ENCODE results near the gene MYO18B. TPM values are rescaled to one million over a fixed set of nuclear protein-coding genes. Genes with fewer than 3 reads are reported as not detected.

MYO18B gene
- polyA plus RNA-seq, 1 donor (not counting 4 experiments of a cell fraction or from before 2014, with no cell fraction given) = not detected

GRCh38 chr22:25797498-25798290, 55.7 kb downstream of the MYO18B start:
- no peak overlapping the region for H3K4me3 ChIP-seq (ENCODE audit: control insufficient read depth in 2 of 3, extremely low read depth in 1 of 3, insufficient read depth in 2 of 3, low read depth in 1 of 3, low read length in 3 of 3)
- H3K27ac ChIP-seq (ENCODE audit: control insufficient read depth, insufficient read depth, low read length) = no peak overlapping the region
- no peaks in the 10 kb centered on the region for H3K9me3 ChIP-seq (ENCODE audit: control insufficient read depth, low read depth, low read length)
- no peaks in the 10 kb centered on the region for H4K20me1 ChIP-seq (ENCODE audit: control insufficient read depth, extremely low read depth, insufficient read depth, low read length)
- no peak overlapping the region for H3K4me2 ChIP-seq (ENCODE audit: control insufficient read depth, extremely low read depth, insufficient read depth, low read depth, low read length)
- H3K27me3 ChIP-seq (ENCODE audit: control insufficient read depth, extremely low read depth, insufficient read depth, low read length) = peaks cover 5% of the 10 kb centered on the region
- TF ChIP-seq CTCF (optimal IDR thresholded peaks at IDR 0.05 in 1 of 3, IDR thresholded peaks at IDR 0.05 in 1 of 3, conservative IDR thresholded peaks at IDR 0.05 in 1 of 3; ENCODE audit: extremely low read depth in 1 of 3, insufficient read depth in 2 of 3, low read length in 3 of 3) (no peak), EZH2 (IDR thresholded peaks at IDR 0.05; ENCODE audit: low read length) (no peak)
- H3K79me2 ChIP-seq (ENCODE audit: control insufficient read depth, insufficient read depth, low read length) = no peaks in the 10 kb centered on the region
- H3K9me1 ChIP-seq (ENCODE audit: control insufficient read depth, extremely low read depth, insufficient read depth, low read length) = no peaks in the 10 kb centered on the region
- no peaks in the 10 kb centered on the region for H3K36me3 ChIP-seq (ENCODE audit: control insufficient read depth in 2 of 2, extremely low read depth in 1 of 2, insufficient read depth in 2 of 2, low read length in 2 of 2)
- no peak overlapping the region for H3K9ac ChIP-seq (ENCODE audit: control insufficient read depth, extremely low read depth, insufficient read depth, low read length)
- FAIRE-seq (no peak), DNase-seq (ENCODE audit: low read depth, low spot score) (no peak)
- dilution Hi-C loops (cut with MboI; ENCODE audit: extremely low pct_ligation_motif_present, low sequenced_read_pairs) = no loop called here
- no peaks in the 10 kb centered on the region for H3K4me1 ChIP-seq (ENCODE audit: control insufficient read depth, extremely low read depth, insufficient read depth, low read length)
- no peak overlapping the region for H2AFZ ChIP-seq (ENCODE audit: control insufficient read depth, low read length)

- dilution Hi-C loops (cut with MboI; ENCODE audit: extremely low pct_ligation_motif_present, low sequenced_read_pairs) = no loop called here
These were observed 58.8 kb downstream of the MYO18B start for GRCh38 chr22:25800766-25801165.

More at GRCh38 chr22:25800766-25801165, 58.8 kb downstream of the MYO18B start:
- Histone ChIP-seq H3K9ac (ENCODE audit: control insufficient read depth, extremely low read depth, insufficient read depth, low read length) (no peak overlapping the region), H3K4me1 (ENCODE audit: control insufficient read depth, extremely low read depth, insufficient read depth, low read length) (no peaks in the 10 kb centered on the region), H4K20me1 (ENCODE audit: control insufficient read depth, extremely low read depth, insufficient read depth, low read length) (no peaks in the 10 kb centered on the region), H3K27me3 (ENCODE audit: control insufficient read depth, extremely low read depth, insufficient read depth, low read length) (peaks cover 5% of the 10 kb centered on the region), H2AFZ (ENCODE audit: control insufficient read depth, low read length) (no peak overlapping the region), H3K4me3 (ENCODE audit: control insufficient read depth in 2 of 3, extremely low read depth in 1 of 3, insufficient read depth in 2 of 3, low read depth in 1 of 3, low read length in 3 of 3) (no peak overlapping the region), H3K27ac (ENCODE audit: control insufficient read depth, insufficient read depth, low read length) (no peak overlapping the region), H3K79me2 (ENCODE audit: control insufficient read depth, insufficient read depth, low read length) (no peaks in the 10 kb centered on the region), H3K9me1 (ENCODE audit: control insufficient read depth, extremely low read depth, insufficient read depth, low read length) (no peaks in the 10 kb centered on the region), H3K36me3 (ENCODE audit: control insufficient read depth in 2 of 2, extremely low read depth in 1 of 2, insufficient read depth in 2 of 2, low read length in 2 of 2) (no peaks in the 10 kb centered on the region), H3K9me3 (ENCODE audit: control insufficient read depth, low read depth, low read length) (no peaks in the 10 kb centered on the region), H3K4me2 (ENCODE audit: control insufficient read depth, extremely low read depth, insufficient read depth, low read depth, low read length) (no peak overlapping the region)
- FAIRE-seq (no peak), DNase-seq (ENCODE audit: low read depth, low spot score) (no peak)
- TF ChIP-seq EZH2 (IDR thresholded peaks at IDR 0.05; ENCODE audit: low read length) = no peak
- TF ChIP-seq CTCF (optimal IDR thresholded peaks at IDR 0.05 in 1 of 3, IDR thresholded peaks at IDR 0.05 in 1 of 3, conservative IDR thresholded peaks at IDR 0.05 in 1 of 3; ENCODE audit: extremely low read depth in 1 of 3, insufficient read depth in 2 of 3, low read length in 3 of 3) = no peak

Data from keratinocyte (primary cell).